B cell (primary cell): ENCODE results near the gene GUCA2B.

Source experiments
- CTCF ChIP-seq: fragments of 200-600 bp; IDR thresholded peaks from one replicate; pipeline ENCODE4 v1.8.0; 2022; ENCODE audit warnings: antibody characterized with exemption, mild to moderate bottlenecking
- EZH2 ChIP-seq: IDR thresholded peaks from 2 replicates; pipeline ENCODE4 v1.6.1; 2012; ENCODE audit warnings: borderline replicate concordance, low read depth, mild to moderate bottlenecking, moderate library complexity, low read length; ENCODE audit not compliant: insufficient read depth, poor library complexity, severe bottlenecking

GRCh38 chr1:42133390-42133789, 19.8 kb upstream of the GUCA2B start:
- TF ChIP-seq CTCF (no peak), EZH2 (no peak)
